CD4-positive, alpha-beta T cell (primary cell): ENCODE data around the gene ISYNA1. TPM values are rescaled to one million over a fixed set of nuclear protein-coding genes. Genes with fewer than 3 reads are reported as not detected.
"Not testable (repeated sequence)": the region's sequence is repeated elsewhere in the genome, so short reads cannot be mapped to it uniquely, and the experiment has no call there.

Experiments
- ATAC-seq: fragments of 200-7000 bp; cut with Tn5 transposase; one replicate; pipeline ENCODE4 v1.10.0; 2022; ENCODE audit warnings: mild to moderate bottlenecking; ENCODE audit not compliant: poor library complexity
- CTCF ChIA-PET: fragments of 350-600 bp; sonication (Branson Sonifier 250); formaldehyde crosslinking; loops from one replicate; lab custom pipeline; 2021; ENCODE audit warnings: antibody characterized with exemption, inconsistent platforms; lab: Charles Lee
- POLR2A ChIA-PET: fragments of 350-600 bp; sonication (Branson Sonifier 250); formaldehyde crosslinking; loops from one replicate; lab custom pipeline; 2021; ENCODE audit warnings: antibody characterized with exemption, inconsistent platforms; lab: Charles Lee
- DNase-seq, 14 experiments: peaks; one replicate each; pipeline ENCODE4 v3.0.0-alpha.2; 2013 to 2020; ENCODE audit warnings: mixed read lengths in 2 of 14
- H3K27ac ChIP-seq, 2 donors: one replicate each; pipeline versions ENCODE4 v1.5.1 to v1.7.0; 2013; ENCODE audit warnings: low read length in 2 of 2, low read depth in 1 of 2, mild to moderate bottlenecking in 1 of 2
- H3K27me3 ChIP-seq, 2 experiments: 1 replicate in 1 of 2; 2 replicates in 1 of 2; pipeline versions ENCODE4 v1.6.1 to v1.7.0; 2013; ENCODE audit warnings: low read length in 2 of 2, control low read depth in 1 of 2, mild to moderate bottlenecking in 1 of 2, moderate library complexity in 1 of 2; ENCODE audit not compliant: insufficient read depth in 2 of 2, control insufficient read depth in 1 of 2
- H3K36me3 ChIP-seq: one replicate; pipeline ENCODE4 v1.6.1; 2013; ENCODE audit warnings: low read length, control low read depth; ENCODE audit not compliant: insufficient read depth
- H3K4me1 ChIP-seq: one replicate; pipeline ENCODE4 v1.6.1; 2013; ENCODE audit warnings: low read length, control low read depth; ENCODE audit not compliant: insufficient read depth
- H3K4me3 ChIP-seq: one replicate; pipeline ENCODE4 v1.5.1; 2013; ENCODE audit warnings: mild to moderate bottlenecking, low read length, moderate library complexity
- H3K9me3 ChIP-seq, 2 experiments: 1 replicate in 1 of 2; 2 replicates in 1 of 2; pipeline versions ENCODE4 v1.6.1 to v1.7.0; 2013; ENCODE audit warnings: low read length in 2 of 2, mild to moderate bottlenecking in 2 of 2, control low read depth in 1 of 2, moderate library complexity in 1 of 2; ENCODE audit not compliant: control insufficient read depth in 1 of 2, insufficient read depth in 1 of 2
- H3K27ac Mint-ChIP-seq: one replicate; pipeline ENCODE4 v1.8.0; 2020; ENCODE audit warnings: mixed read lengths
- H3K27me3 Mint-ChIP-seq: one replicate; pipeline ENCODE4 v1.8.0; 2021; ENCODE audit warnings: mixed read lengths
- H3K36me3 Mint-ChIP-seq: one replicate; pipeline ENCODE4 v1.8.0; 2021; ENCODE audit warnings: low read depth, mixed read lengths
- H3K4me1 Mint-ChIP-seq: one replicate; pipeline ENCODE4 v1.8.0; 2021; ENCODE audit warnings: low read depth, mixed read lengths
- H3K4me3 Mint-ChIP-seq: one replicate; pipeline ENCODE4 v1.8.0; 2020; ENCODE audit warnings: mild to moderate bottlenecking, mixed read lengths
- H3K9me3 Mint-ChIP-seq: one replicate; pipeline ENCODE4 v1.8.0; 2020; ENCODE audit warnings: mixed read lengths
- CTCF ChIP-seq: fragments of 200-600 bp; IDR thresholded peaks from one replicate; pipeline ENCODE4 v1.8.0; 2022; ENCODE audit warnings: antibody characterized with exemption, mild to moderate bottlenecking
- intact Hi-C, 2 experiments: fragments of 100-400 bp; cut with DNase I in 1 of 2; cut with micrococcal nuclease in 1 of 2; formaldehyde crosslinking; loops; one replicate each; pipeline versions ENCODE4 v1.15.1 to v1.9.0; 2023 to 2025; cut with DNase I, micrococcal nuclease
- total RNA-seq, 174 experiments: library from RNA in 2 of 174; stranded (reverse) in 2 of 174; gene quantifications; one replicate each; pipeline ENCODE4 v1.2.3 and lab custom pipeline; 2021 to 2026

ISYNA1 gene
- total RNA-seq, 2 experiments from 2014 or later = 34.1 to 41.3 TPM

DNA sequence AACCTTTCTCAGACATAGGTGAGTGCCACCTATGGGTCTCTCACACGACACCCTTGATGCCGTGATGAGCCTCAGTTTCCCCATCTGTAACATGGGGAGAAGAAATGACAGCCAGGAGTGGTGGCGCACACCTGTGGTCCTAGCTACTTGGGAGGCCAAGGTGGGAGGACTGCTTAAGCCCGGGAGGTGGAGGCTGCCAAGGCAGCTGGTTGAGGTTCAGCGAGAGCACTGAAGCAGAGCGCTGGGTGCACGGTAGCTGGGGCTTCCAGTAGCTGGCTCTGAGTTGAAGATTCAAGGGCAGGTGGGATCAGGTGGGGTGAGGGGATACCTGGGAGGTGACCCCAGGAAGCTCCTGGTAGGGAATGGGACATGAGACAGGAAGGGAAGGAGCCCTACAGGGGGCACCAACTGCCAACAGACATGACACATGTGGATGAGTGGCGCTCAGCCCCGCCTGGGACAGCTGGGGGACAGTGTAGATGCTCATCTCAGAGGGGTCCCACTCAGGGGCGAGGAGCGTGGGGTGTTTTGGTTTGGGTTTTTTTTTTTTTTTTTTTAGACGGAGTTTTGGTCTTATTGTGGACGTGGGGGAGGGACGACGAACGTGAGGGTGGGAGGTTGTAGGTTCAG is 25.2 kb downstream of the ISYNA1 start:
- H3K27ac Mint-ChIP-seq = no peak overlapping the region
- H3K27ac ChIP-seq = no peak overlapping the region
- H3K9me3 Mint-ChIP-seq = no peaks in the 10 kb centered on the region
- H3K36me3 Mint-ChIP-seq = no peaks in the 10 kb centered on the region
- H3K36me3 ChIP-seq = no peaks in the 10 kb centered on the region
- H3K4me1 ChIP-seq = peaks cover 44% of the 10 kb centered on the region
- H3K27me3 Mint-ChIP-seq = peaks cover 39% of the 10 kb centered on the region
- ATAC-seq (no peak), DNase-seq (peak in 1 of 14 experiments; percentile 39)
- intact Hi-C loops = loop anchor here in 1 of 2 experiments (5.0 kb wide), 1 partner anchor 160 kb away; no protein-coding TSS in a partner anchor
- no peak for TF ChIP-seq CTCF
- no peak overlapping the region for H3K4me3 Mint-ChIP-seq
- H3K27me3 ChIP-seq = peaks cover 11 to 21% of the 10 kb centered on the region in 2 experiments
- no peaks in the 10 kb centered on the region for H3K9me3 ChIP-seq
- ChIA-PET POLR2A (interaction anchor here (2.2 kb wide), 1 partner anchor 24 kb away, joined by 8 read pairs; no protein-coding TSS in a partner anchor), CTCF (interaction anchor here (6.7 kb wide), 1 partner anchor 23 kb away, joined by 53 read pairs; no protein-coding TSS in a partner anchor)
- H3K4me3 ChIP-seq = no peak overlapping the region
- H3K4me1 Mint-ChIP-seq = peaks cover 41% of the 10 kb centered on the region

- no peak for ATAC-seq
- H3K36me3 Mint-ChIP-seq = no peaks in the 10 kb centered on the region
- H3K9me3 Mint-ChIP-seq = no peaks in the 10 kb centered on the region
- H3K9me3 ChIP-seq = no peaks in the 10 kb centered on the region
- H3K27ac ChIP-seq = no peak overlapping the region
- peaks cover 6% of the 10 kb centered on the region for H3K4me1 ChIP-seq
- CTCF ChIA-PET = no interaction called here
- H3K4me3 Mint-ChIP-seq = no peak overlapping the region
- peaks cover 10% of the 10 kb centered on the region for H3K27me3 Mint-ChIP-seq
- intact Hi-C loops = no loop called here
- peaks cover 5% of the 10 kb centered on the region for H3K4me1 Mint-ChIP-seq
- no peak overlapping the region for H3K27ac Mint-ChIP-seq
- no peaks in the 10 kb centered on the region for H3K27me3 ChIP-seq
- POLR2A ChIA-PET = no interaction called here
- no peaks in the 10 kb centered on the region for H3K36me3 ChIP-seq
- DNase-seq = peak in 2 of 14 experiments; percentile 43 to 51
- H3K4me3 ChIP-seq = no peak overlapping the region
- TF ChIP-seq CTCF = peak; percentile 26
Observed at GRCh38 chr19:18408053-18408476, 29.9 kb downstream of the ISYNA1 start.

DNA sequence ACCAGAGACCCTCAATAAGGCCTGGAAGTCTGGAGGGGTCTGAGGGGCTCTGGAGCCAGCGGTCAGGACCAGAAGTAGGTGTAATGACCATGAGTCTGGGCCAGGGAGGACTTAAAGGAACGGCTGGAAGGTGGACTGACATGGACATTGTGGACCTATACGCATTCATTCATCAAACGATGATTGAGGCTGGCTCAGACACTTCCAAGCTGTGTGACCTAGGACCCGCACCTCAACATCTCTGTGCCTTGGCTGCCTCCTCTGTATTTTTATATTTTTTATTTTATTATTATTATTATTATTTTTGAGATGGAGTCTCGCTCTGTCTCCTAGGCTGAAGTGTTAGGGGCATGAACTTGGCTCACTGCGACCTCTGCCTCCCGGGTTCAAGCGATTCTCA is 31.2 kb downstream of the ISYNA1 start:
- H3K4me1 Mint-ChIP-seq = peaks cover 5% of the 10 kb centered on the region
- CTCF ChIA-PET = no interaction called here
- DNase-seq = no peak
- H3K27ac ChIP-seq = no peak overlapping the region
- no peaks in the 10 kb centered on the region for H3K36me3 ChIP-seq
- no peak overlapping the region for H3K4me3 ChIP-seq
- ATAC-seq = no peak
- H3K27me3 Mint-ChIP-seq = peaks cover 5% of the 10 kb centered on the region
- no peaks in the 10 kb centered on the region for H3K9me3 ChIP-seq
- peaks cover 6% of the 10 kb centered on the region for H3K4me1 ChIP-seq
- no peak overlapping the region for H3K27ac Mint-ChIP-seq
- POLR2A ChIA-PET = interaction anchor here (0.6 kb wide), 1 partner anchor 90 kb away, joined by 4 read pairs; no protein-coding TSS in a partner anchor
- intact Hi-C loops = no loop called here
- H3K4me3 Mint-ChIP-seq = no peak overlapping the region
- H3K9me3 Mint-ChIP-seq = no peaks in the 10 kb centered on the region
- H3K27me3 ChIP-seq = no peaks in the 10 kb centered on the region
- TF ChIP-seq CTCF = no peak
- H3K36me3 Mint-ChIP-seq = no peaks in the 10 kb centered on the region

DNA sequence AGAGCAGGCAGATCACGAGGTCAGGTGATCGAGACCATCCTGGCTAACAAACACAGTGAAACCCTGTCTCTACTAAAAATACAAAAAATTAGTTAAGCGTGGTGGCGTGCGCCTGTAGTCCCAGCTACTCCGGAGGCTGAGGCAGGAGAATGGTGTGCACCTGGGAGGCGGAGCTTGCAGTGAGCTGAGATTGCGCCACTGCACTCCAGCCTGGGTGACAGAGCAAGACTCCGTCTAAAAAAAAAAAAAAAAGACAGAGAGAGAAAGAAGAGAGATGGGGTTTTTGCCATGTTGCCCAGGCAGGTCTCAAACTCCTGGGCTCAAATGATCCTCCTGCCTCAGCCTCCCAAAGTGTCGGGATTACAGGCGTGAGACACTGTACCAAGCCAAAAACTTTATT is 32.2 kb downstream of the ISYNA1 start:
- H3K27ac Mint-ChIP-seq, H3K4me1 ChIP-seq, H3K36me3 Mint-ChIP-seq, H3K27me3 Mint-ChIP-seq, H3K27me3 ChIP-seq, H3K9me3 Mint-ChIP-seq, H3K4me3 ChIP-seq, H3K9me3 ChIP-seq, H3K4me1 Mint-ChIP-seq, ATAC-seq, H3K36me3 ChIP-seq, POLR2A ChIA-PET, intact Hi-C loops, H3K4me3 Mint-ChIP-seq, CTCF ChIA-PET, DNase-seq, H3K27ac ChIP-seq: not testable (repeated sequence)

DNA sequence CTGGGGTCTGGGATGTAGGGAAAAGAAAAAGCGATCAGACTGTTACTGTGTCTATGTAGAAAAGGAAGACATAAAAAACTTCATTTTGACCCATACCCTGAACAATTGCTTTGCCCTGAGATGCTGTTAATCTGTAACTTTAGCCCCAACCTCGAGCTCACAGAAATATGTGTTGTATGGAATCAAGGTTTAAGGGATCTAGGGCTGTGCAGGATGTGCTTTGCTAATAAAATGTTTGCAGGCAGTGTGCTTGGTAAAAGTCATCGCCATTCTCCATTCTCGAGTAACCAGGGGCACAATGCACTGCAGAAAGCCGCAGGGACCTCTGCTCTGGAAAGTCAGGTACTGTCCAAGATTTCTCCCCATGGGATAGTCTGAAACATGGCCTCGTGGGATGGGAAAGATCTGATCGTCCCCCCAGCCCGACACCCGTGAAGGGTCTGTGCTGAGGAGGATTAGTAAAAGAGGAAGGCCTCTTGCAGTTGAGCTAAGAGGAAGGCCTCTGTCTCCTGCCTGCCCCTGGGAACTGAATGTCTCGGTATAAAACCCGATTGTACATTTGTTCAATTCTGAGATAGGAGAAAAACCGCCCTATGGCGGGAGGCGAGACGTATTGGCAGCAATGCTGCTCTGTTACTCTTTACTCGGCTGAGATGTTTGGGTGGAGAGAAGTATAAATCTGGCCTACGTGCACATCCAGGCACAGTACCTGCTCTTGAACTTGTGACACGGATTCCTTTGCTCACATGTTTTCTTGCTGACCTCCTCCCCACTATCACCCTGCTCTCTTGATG is 35.3 kb downstream of the ISYNA1 start:
- H3K4me3 Mint-ChIP-seq, H3K4me3 ChIP-seq, CTCF ChIA-PET, POLR2A ChIA-PET, H3K9me3 Mint-ChIP-seq, H3K4me1 Mint-ChIP-seq, H3K36me3 Mint-ChIP-seq, H3K27ac Mint-ChIP-seq, ATAC-seq, H3K27ac ChIP-seq, intact Hi-C loops, H3K9me3 ChIP-seq, H3K4me1 ChIP-seq, H3K36me3 ChIP-seq, DNase-seq: not testable (repeated sequence)
- H3K27me3 Mint-ChIP-seq = peaks cover 14% of the 10 kb centered on the region
- H3K27me3 ChIP-seq = peaks cover 6 to 10% of the 10 kb centered on the region in 2 experiments
